RCC 7860 (cell line): ENCODE measurements around the gene PNCK.

ENCODE experiments used
- DNase-seq: peaks from one replicate; pipeline ENCODE4 v3.0.0-alpha.2; 2015; ENCODE audit warnings: low spot score
- FAIRE-seq: peaks from 2 replicates; lab custom pipeline; 2012; peaks lifted over from hg19 to GRCh38; lab: Jason Lieb, UNC

Gene PNCK

DNA sequence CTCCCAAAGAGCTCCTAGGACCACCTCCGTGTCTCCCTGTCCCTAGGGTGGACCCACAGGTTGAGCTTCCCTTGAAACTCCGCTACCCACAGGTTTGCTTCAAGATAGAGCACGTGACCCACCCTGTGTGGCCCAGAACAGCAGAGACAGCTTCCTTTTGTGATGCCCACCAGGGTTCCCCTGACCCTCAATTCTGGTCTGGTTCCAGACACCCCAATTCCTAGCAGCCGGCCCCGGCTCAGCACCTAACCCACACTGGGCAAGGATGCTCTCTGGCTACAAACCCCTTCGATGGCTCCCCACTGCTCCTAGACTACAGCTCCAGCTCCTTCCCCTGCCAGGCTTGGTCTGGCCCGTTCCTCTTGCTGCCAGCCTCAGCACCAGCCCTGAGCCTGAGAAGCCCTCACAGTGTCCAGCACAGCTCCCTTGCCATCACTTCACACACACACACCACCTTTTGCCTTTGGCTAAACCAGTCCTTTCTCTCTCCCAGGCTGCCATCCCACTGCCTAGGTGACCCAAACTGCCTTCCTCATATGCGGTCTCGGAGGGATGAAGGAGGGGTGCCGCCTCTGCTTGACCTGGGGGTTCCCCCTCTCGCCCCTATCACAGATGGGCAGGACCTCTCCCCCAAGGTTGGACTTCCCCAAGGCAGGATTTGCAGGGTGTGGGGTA is 6.2 kb downstream of the PNCK start:
- FAIRE-seq (no peak), DNase-seq (no peak)

- FAIRE-seq (no peak), DNase-seq (no peak)
Observed at GRCh38 chrX:153665726-153666306, 7.8 kb downstream of the PNCK start.

DNA sequence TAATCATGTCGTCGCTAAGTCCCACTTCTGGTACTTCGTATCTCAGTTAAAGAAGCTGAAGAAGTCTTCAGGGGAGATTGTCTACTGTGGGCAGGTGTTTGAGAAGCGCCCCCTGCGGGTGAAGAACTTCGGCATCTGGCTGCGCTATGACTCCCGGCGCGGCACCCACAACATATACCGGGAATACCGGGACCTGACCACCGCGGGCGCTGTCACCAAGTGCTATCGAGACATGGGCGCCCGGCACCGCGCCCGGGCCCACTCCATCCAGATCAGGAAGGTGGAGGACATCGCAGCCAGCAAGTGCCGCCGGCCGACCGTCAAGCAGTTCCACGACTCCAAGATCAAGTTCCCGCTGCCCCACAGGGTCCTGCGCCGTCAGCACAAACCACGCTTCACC is 11.3 kb downstream of the PNCK start:
- no peak for FAIRE-seq
- peak; percentile 14 for DNase-seq

DNA sequence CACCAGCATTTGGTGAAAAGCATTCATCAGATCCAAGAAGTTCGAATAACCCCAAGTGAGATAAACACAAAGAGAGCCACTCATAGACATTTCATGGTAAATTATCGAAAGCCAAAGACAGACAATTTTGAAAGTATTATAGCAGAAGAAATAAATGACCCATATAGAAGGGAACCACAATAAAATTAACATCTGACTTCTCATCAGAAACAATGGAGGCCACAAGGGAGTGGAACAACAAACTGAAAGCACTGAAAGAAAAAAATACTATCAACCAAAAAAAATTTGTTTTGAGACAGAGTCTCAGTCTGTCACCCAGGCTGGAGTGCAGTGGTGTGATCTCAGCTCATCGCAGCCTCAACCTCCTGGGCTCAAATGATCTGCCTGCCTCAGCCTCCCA is 14.3 kb downstream of the PNCK start:
- DNase-seq: no peak
- FAIRE-seq: no peak

DNA sequence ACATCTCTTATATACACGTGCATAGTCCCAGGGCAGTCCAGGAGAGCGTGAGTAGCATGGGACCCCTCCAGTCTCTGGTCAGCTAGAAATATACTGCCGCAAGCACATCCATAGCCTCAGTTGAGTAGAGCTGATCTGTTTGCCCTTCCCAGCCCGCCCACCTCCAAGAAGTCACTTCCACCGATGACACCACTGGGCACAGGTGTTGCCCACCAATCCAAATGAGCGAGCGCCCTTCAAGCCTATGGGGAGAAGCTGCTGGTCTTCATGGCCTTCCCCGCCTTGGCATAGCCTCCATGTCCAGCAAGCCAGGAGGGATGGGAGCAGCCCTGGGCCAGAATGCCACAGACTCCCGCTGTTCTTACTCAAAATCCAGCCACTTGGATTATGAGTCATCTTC is 16.5 kb downstream of the PNCK start:
- FAIRE-seq (no peak), DNase-seq (no peak)

DNA sequence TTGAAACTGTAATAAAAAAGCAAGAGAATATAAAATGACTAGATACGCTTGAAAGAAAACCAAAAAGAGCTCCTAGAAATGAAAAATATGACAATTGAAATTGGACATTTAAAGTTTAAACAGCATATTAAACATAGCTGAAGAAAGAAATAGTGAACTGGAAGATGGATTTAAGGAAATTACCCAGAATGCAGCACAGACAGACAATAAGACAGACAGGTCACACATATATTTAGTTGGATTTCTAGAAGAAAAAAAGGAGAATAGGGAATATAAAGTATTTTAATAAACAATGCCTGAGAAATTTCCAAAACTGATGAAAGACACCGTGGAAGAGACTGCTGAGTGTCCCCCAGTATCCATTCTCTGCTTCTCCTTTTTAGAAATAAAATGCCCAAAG is 20.1 kb downstream of the PNCK start:
- FAIRE-seq (no peak), DNase-seq (no peak)

DNA sequence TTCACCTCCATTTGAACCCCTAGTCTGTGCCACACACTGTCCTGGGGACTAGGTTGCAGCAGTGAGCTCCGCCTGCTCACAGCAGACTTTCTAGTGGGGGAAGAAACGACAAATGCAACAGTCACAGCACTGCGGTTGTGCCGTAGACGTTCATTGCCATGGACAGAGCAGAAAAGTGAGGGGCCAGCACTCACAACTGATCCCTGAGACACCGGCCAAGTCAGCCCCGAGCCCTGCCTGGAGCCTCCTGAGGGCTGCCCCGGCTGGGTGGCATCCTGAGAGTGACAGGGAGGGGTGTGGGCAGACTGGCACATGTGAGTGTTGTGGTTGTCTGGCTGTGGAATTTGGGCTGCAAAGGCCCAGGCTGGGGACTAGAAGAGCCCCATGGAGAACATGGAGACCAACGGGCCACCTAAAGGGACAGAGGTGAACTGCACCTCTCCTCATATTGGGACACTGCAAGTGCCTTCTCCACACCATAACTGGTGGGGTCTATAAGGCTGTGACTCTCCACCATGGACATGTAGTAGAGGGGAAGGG is 22.0 kb downstream of the PNCK start:
- DNase-seq (no peak), FAIRE-seq (no peak)

- FAIRE-seq (no peak), DNase-seq (no peak)
Observed at GRCh38 chrX:153650959-153651358, 22.7 kb downstream of the PNCK start.

- FAIRE-seq: no peak
- DNase-seq: no peak
Observed at GRCh38 chrX:153649915-153650782, 23.5 kb downstream of the PNCK start.

GRCh38 chrX:153649178-153649914 is 24.3 kb downstream of the PNCK start:
- FAIRE-seq (no peak), DNase-seq (peak; percentile 4)

DNA sequence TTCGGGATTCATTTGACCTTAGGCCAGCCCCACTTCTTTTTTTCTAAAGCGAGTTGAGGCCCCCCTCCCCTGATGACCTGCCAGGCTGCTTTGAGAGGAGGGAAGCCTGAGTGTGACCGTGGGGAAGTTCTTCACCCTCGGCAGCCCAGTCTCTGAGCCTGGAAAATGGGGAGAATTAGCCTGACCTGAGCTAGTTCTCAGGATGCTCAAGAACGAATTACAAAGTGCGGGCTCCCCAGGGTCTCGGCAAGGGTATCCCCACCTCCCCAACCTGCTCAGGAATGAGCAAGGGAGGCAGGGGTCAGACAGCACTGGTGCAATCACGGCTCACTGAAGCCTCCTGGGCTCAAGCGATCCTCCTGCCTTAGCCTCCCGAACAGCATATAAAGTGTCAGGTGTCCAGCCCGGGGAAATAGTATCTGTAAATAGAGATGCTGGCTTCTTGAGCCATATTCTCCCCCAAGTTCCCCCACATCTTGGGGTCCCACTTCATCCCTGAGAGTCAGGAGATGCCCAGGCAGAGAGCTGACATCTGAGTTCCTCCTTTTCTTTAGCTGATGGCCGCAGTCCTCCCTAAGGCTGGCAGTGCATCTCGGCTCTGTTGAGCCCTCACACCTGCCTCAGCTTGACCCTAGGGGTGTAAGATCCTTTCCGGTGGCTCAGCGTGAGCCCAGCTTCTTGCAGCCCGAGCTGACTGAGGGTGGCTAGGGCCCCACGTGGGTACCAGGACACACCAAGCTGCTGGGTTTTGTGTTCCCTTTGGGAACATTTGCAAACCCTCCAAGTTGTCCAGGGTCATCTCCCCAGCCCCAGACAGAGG is 25.0 kb downstream of the PNCK start:
- FAIRE-seq: no peak

DNA sequence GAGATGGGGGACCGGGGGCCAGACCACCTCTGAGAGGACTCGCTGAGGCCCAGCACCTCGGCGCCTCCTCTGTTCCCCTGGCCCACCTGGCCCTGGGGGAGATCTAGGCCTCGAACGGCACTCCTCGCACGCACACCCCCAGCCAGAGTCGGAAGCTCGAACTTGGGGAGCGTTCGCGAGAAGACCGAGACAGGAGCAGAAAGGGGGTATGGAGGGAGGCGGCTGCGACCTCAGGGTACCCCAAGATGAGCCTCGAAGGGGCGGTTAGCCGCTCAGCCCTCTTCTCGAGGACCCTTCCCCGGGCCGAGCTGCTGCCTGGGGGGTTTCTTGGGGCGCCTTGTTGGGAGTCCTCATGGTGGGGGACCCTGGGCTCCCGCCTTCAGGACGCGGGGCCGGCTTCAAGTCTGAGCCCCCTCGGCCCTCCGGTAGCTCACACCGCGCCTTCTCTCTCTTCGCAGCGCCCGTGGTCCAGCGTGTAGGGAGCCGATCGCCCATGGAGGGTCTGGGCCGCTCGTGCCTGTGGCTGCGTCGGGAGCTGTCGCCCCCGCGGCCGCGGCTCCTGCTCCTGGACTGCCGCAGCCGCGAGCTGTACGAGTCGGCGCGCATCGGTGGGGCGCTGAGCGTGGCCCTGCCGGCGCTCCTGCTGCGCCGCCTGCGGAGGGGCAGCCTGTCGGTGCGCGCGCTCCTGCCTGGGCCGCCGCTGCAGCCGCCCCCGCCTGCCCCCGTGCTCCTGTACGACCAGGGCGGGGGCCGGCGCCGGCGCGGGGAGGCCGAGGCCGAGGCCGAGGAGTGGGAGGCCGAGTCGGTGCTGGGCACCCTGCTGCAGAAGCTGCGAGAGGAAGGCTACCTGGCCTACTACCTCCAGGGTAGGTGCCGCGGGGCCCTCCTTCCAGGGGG is 25.9 kb downstream of the PNCK start:
- FAIRE-seq: no peak
- no peak for DNase-seq

More for the DNA sequence above, 25.0 kb downstream of the PNCK start:
- DNase-seq: no peak

DNA sequence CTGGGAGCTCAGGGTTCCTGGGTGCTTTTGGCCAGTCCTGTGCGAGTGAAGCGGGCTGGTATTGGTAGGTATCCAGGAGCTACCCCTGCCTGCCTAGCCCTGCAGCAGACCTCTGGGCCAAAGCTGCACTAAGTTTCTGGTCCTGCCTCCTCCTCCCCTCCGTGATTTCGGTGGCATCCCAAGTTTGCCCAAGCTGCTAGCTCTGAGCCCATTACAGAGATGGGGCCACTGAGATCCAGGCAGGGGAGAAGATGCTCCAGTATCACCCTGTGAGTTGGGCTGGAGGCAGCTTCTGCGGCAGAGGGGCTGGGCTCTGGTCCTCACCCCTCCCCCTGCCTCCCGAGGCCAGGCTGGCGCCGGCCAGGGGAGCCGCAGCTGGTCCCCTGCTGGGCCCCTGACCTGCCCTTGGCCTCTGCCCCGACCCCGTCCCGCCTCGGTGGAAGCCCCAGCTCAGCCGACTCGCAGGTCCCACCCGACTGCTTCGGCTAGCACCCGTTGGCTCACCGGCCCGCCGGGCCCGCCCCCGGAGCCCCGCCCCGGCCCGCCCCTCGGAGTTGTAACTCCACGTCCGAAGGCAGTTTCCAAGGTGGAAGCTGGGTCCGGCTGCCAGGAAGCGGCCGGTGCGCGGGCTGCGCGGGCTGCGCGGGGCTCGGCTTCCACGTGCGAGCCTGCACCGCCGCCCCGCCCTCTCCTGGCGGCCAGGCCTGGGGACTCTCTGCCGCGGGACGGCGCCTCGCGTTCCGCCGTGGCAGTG is 26.8 kb downstream of the PNCK start, which contains the start of gene DUSP9:
Gene DUSP9, plus strand, starts transcription at position 584 of the 754 bp plus-strand sequence. CDS start 751 bp downstream, outside the sequence.
- FAIRE-seq: no peak
- DNase-seq: peak; percentile 11

DNA sequence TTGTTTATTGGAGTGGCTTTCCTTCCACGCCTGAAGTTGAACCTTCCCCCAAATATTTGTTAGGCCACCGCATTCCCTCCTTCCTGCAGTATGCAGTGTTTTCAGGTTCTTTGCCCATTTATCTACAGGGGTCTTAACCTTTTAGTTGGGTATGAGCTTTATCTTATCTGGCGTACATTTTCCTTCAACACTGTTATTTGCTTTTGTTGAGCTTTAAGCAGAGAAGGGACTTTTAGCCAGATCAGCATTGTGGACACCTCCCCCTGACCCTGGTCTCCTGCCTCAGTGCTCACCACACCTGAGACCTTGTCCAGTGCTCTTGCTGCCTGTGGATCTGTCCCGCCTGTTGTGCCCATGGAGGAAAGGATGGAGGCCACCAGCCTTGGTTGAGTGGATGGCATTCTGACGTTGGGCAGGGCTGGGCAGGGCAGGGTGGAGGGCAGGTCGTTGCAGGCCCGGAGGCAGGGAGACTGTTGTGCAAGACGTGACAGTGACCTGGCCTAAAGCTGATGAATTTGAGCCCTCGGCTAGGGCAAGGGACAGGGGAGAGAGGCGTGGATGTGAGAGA is 27.6 kb downstream of the PNCK start:
- FAIRE-seq (no peak), DNase-seq (no peak)

DNA sequence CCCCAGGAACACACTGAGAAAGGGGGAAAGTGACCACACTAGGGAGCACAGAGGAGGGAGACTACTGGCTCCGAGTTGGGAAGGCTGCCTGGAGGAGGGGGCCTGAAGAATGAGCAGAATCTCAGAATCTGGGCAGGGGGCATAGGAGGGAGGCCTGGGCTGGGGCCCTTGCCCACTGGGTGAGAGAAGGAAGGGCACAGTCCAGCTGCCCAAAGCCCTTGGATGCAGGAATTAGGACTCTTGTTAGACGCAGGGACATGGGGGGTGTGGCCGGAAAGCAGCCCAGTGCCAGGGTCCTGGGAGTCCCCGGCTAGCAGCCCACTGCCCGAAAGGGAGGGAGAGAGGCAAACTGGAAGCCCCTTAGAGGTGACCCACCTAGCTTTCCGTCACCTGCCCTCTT is 28.5 kb downstream of the PNCK start:
- no peak for DNase-seq
- FAIRE-seq: no peak

DNA sequence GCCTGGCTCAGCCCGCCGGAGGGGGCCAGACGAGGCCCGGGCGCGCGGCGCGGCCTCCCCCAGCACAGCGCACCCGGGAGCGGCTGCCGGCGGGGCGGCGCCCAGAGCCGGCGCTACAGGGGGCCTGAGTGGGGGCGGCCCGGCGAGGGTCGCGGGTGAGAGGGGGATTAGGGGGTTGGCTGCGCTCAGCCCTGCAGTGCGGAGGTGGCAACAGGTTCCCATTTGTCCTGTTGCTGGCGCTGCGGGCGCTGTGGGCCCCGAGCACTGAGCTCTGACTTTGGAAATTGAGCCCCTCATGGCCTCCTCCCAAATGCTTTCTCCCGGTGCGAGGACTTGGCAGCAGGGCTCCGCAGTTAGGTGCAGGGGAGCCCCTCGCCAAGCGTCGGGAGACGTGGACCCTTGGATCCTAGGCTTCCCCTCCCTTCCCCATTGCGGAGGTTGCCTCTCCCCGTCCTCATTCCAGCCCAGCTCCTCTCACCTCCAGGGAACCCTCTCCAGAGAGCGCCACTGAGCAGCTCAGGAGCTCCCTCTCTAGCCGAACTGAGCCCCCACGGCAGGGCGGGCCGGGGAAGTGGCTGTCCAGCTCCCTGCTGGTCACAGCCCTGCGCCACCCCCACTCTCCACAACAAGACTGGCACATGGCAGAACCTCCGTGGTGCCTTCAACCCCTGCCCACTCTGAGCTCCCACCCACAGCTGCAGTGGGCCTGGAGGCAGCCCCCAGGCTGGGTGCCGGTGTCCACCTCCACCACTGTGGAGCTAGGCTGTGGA is 29.1 kb downstream of the PNCK start:
- no peak for FAIRE-seq
- DNase-seq: no peak
